MM.1S (cell line): ENCODE measurements around the gene SLC7A8.

ENCODE experiments used
- DNase-seq: peaks from one replicate; pipeline ENCODE4 v3.0.0-alpha.2; 2015
- H2AFZ ChIP-seq: fragments of 300-600 bp; sonication (generic); 2 replicates; pipeline ENCODE4 v1.6.0; 2016; ENCODE audit warnings: antibody characterized with exemption, low read length
- H3F3A ChIP-seq: fragments of 300-600 bp; sonication (generic); 2 replicates; pipeline ENCODE4 v1.6.1; 2016; ENCODE audit warnings: mild to moderate bottlenecking, antibody characterized with exemption, low read length, moderate library complexity, mixed read lengths; ENCODE audit not compliant: insufficient read depth
- H3K27ac ChIP-seq: fragments of 300-600 bp; sonication (generic); 2 replicates; pipeline ENCODE4 v1.5.1; 2016; ENCODE audit warnings: mild to moderate bottlenecking, low read length
- H3K27me3 ChIP-seq: fragments of 300-600 bp; sonication (generic); replicated peaks from 2 replicates; pipeline ENCODE4 v1.6.0; 2016; ENCODE audit warnings: low read length; ENCODE audit not compliant: insufficient read depth
- H3K36me3 ChIP-seq: fragments of 300-600 bp; sonication (generic); replicated peaks from 2 replicates; pipeline ENCODE4 v1.6.1; 2016; ENCODE audit warnings: mild to moderate bottlenecking, low read length, mixed read lengths; ENCODE audit not compliant: insufficient read depth
- H3K4me1 ChIP-seq: fragments of 300-600 bp; sonication (generic); 2 replicates; pipeline ENCODE4 v1.6.1; 2016; ENCODE audit warnings: low read length, mixed read lengths
- H3K4me2 ChIP-seq: fragments of 300-600 bp; sonication (generic); 2 replicates; pipeline ENCODE4 v1.6.0; 2016; ENCODE audit warnings: low read depth, low read length
- H3K4me3 ChIP-seq: fragments of 300-600 bp; sonication (generic); 2 replicates; pipeline ENCODE4 v1.5.1; 2016; ENCODE audit warnings: low read length, mixed read lengths
- H3K79me2 ChIP-seq: fragments of 300-600 bp; sonication (generic); 2 replicates; pipeline ENCODE4 v1.6.1; 2016; ENCODE audit warnings: mixed run types, low read length, mixed read lengths
- H3K9ac ChIP-seq: fragments of 300-600 bp; sonication (generic); 2 replicates; pipeline ENCODE4 v1.6.1; 2016; ENCODE audit warnings: low read length, mixed read lengths
- H3K9me2 ChIP-seq: fragments of 300-600 bp; sonication (generic); replicated peaks from 2 replicates; pipeline ENCODE4 v1.6.1; 2016; ENCODE audit warnings: mild to moderate bottlenecking, low read length, mixed read lengths; ENCODE audit not compliant: insufficient read depth
- H3K9me3 ChIP-seq: fragments of 300-600 bp; sonication (generic); replicated peaks from 2 replicates; pipeline ENCODE4 v1.6.1; 2016; ENCODE audit warnings: mild to moderate bottlenecking, low read length, mixed read lengths; ENCODE audit not compliant: insufficient read depth
- H4K20me1 ChIP-seq: fragments of 300-600 bp; sonication (generic); 2 replicates; pipeline ENCODE4 v1.6.1; 2016; ENCODE audit warnings: mild to moderate bottlenecking, low read length, moderate library complexity, mixed read lengths; ENCODE audit not compliant: insufficient read depth
- EZH2 ChIP-seq: fragments of 300-600 bp; sonication (generic); optimal IDR thresholded peaks from 2 replicates; pipeline ENCODE3; 2017; ENCODE audit warnings: low read depth, mild to moderate bottlenecking, antibody characterized with exemption, low read length, mixed read lengths
- EZH2phosphoT487 ChIP-seq: fragments of 300-600 bp; sonication (generic); IDR thresholded peaks from 2 replicates; pipeline ENCODE4 v1.6.1; 2018; ENCODE audit warnings: antibody characterized with exemption, low read length
- TF ChIP-seq, protein P1 (sequence below): fragments of 300-600 bp; sonication (generic); IDR thresholded peaks from 2 replicates; pipeline ENCODE4 v1.5.1; 2016; ENCODE audit warnings: antibody characterized with exemption, low read length, mixed read lengths

Gene SLC7A8

DNA sequence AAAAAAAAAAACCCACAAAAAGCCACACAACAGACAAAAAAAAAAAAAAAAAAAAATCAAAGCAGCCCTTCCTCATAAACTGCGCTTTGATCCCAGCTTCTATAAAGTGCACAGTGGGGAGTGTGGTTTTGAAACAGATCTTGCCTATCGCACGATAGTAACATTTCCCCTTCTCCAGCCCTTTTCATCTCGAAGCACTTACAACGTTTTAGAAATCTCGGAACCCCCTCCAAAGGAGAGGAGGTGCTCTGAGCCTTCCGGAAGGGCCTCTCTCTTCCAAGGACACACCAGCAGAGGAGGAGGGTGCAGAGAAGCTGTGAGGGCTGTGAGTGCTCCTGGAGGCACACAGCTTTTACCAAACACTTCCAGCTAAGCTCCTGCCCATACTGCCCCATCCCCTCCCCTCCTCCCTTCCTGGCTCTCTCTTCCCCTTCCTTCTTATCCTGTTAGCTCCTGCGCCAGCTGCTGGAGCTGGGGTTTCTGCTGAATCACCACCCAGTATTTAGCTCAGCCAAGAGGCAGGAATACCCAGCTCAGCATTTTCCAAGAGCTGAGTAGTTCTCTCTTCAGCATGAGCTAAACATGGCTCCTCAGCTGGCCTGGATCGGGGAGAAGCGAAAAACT lies 28.4 kb downstream of the SLC7A8 start:
- TF ChIP-seq EZH2phosphoT487 (no peak), EZH2 (no peak)
- TF ChIP-seq, protein P1, sequence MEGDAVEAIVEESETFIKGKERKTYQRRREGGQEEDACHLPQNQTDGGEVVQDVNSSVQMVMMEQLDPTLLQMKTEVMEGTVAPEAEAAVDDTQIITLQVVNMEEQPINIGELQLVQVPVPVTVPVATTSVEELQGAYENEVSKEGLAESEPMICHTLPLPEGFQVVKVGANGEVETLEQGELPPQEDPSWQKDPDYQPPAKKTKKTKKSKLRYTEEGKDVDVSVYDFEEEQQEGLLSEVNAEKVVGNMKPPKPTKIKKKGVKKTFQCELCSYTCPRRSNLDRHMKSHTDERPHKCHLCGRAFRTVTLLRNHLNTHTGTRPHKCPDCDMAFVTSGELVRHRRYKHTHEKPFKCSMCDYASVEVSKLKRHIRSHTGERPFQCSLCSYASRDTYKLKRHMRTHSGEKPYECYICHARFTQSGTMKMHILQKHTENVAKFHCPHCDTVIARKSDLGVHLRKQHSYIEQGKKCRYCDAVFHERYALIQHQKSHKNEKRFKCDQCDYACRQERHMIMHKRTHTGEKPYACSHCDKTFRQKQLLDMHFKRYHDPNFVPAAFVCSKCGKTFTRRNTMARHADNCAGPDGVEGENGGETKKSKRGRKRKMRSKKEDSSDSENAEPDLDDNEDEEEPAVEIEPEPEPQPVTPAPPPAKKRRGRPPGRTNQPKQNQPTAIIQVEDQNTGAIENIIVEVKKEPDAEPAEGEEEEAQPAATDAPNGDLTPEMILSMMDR = no peak
- no peak overlapping the region for H2AFZ ChIP-seq
- no peaks in the 10 kb centered on the region for H3K36me3 ChIP-seq
- no peak overlapping the region for H3K4me3 ChIP-seq
- H3K27ac ChIP-seq = no peak overlapping the region
- no peak overlapping the region for H3K9ac ChIP-seq
- H3K27me3 ChIP-seq = no peaks in the 10 kb centered on the region
- H3K79me2 ChIP-seq = no peaks in the 10 kb centered on the region
- no peaks in the 10 kb centered on the region for H3K9me3 ChIP-seq
- no peak for DNase-seq
- no peaks in the 10 kb centered on the region for H3F3A ChIP-seq
- H4K20me1 ChIP-seq = no peaks in the 10 kb centered on the region
- H3K4me1 ChIP-seq = no peaks in the 10 kb centered on the region
- H3K9me2 ChIP-seq = no peaks in the 10 kb centered on the region
- no peak overlapping the region for H3K4me2 ChIP-seq

DNA sequence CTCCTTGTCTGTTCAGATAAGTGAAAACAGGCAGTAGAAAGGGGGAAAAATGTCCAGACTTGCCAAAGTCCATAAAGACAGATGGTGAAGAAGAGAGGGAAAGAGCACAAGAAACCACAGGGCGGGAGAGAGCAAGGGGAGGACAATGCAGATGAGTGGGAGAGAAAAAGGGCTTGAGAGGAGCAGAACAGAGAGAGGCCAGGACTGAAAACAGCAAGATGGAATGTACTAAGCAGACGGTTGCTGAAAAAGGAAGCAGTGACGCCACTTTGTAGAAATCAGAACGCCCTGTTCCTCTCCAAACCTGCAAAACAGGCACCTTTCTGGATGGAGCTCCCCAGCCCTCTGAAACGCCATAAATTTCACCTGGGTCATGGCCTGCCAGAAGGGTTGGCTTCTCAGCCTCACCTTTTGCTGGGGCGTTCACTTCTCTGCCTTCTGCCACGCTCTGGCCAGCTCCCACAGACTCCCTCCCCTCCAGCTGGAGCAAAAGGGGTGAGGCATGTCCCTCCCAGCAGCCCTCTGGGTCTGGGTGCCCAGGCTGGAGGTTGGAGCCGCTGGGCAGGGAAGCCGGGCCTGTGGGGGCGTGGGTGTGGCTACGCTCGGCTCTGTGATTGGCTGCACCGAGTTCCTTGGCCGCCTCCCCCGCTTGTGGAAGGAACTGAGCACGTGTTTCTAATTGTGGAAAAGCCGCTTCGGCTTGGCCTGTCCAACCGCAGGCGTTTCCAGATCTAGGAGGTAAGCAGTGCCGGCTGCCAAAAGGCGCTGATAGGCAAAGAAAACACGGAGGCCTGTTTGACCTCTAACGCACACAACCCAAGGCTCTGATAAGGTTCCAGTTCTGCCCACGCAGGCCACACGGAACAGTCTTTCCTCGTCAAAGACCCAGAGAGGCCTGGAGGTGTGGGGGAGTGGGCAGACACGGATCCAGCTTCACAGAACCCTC lies 29.3 kb downstream of the SLC7A8 start:
- H3K9ac ChIP-seq = no peak overlapping the region
- H3K9me3 ChIP-seq = no peaks in the 10 kb centered on the region
- H3K9me2 ChIP-seq = no peaks in the 10 kb centered on the region
- no peaks in the 10 kb centered on the region for H4K20me1 ChIP-seq
- TF ChIP-seq EZH2 = no peak
- no peak for TF ChIP-seq EZH2phosphoT487
- TF ChIP-seq, protein P1 = no peak
- no peaks in the 10 kb centered on the region for H3K79me2 ChIP-seq
- H3K27me3 ChIP-seq = no peaks in the 10 kb centered on the region
- no peak overlapping the region for H3K27ac ChIP-seq
- H3K4me2 ChIP-seq = no peak overlapping the region
- no peak overlapping the region for H2AFZ ChIP-seq
- DNase-seq = no peak
- H3K4me1 ChIP-seq = no peaks in the 10 kb centered on the region
- no peaks in the 10 kb centered on the region for H3K36me3 ChIP-seq
- no peaks in the 10 kb centered on the region for H3F3A ChIP-seq
- H3K4me3 ChIP-seq = no peak overlapping the region

DNA sequence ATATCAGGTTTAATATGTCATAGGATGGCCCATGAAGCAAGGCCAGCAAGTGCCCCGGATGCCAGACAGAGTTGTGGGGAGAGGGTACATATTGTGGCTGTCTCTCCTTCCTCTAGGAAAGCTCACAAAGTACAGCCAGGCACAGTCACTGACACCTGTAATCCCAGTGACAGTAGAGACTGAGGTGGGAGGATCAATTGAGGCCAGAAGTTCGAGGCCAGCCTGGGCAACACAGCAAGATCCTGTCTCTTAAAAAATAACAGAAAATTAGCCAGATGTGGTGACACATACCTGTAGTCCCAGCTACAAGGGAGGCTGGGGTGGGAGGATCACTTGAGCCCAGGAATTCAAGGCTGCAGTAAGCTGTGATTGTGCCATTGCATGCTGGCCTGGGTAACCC lies 32.1 kb downstream of the SLC7A8 start:
- no peaks in the 10 kb centered on the region for H3K9me2 ChIP-seq

More for the DNA sequence above, 32.1 kb downstream of the SLC7A8 start:
- Histone ChIP-seq H3K9ac (no peak overlapping the region), H3K4me1 (0 out of 2 replicates have a peak, but pooled peaks cover 6% of the 10 kb centered on the region), H3K36me3 (no peaks in the 10 kb centered on the region), H3K79me2 (no peaks in the 10 kb centered on the region), H4K20me1 (no peaks in the 10 kb centered on the region), H3K27ac (no peak overlapping the region), H2AFZ (no peak overlapping the region), H3K4me3 (no peak overlapping the region), H3F3A (no peaks in the 10 kb centered on the region), H3K4me2 (no peak overlapping the region), H3K9me3 (no peaks in the 10 kb centered on the region), H3K27me3 (no peaks in the 10 kb centered on the region)
- TF ChIP-seq EZH2 (no peak), EZH2phosphoT487 (no peak)
- TF ChIP-seq, protein P1 = no peak
- no peak for DNase-seq
